ENCODE results near the gene TXNDC2.

The TXNDC2 gene

DNA sequence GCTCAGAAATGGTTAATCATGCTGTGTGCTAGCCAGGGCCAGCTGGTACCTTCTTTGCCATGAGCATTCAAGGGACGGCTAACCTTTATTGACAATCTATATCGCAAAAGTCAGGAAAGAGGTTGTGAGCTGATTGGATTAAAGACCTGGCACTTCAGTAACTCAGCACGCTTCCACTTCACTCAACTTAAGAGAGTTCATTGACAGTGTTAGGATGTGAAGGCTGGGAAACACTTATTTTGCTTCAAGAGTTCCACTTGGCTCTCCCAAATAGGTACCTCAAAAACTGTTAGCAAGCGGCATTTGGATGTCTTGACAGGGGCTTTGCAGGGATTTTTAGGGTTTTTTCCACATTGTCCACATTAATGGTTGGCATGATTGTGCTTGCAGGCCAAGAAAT is 25.1 kb upstream of the TXNDC2 start:
- DNase-seq, result no peak

GRCh38 chr18:9861157-9861556 is 24.6 kb upstream of the TXNDC2 start:
- DNase-seq, result no peak

DNA sequence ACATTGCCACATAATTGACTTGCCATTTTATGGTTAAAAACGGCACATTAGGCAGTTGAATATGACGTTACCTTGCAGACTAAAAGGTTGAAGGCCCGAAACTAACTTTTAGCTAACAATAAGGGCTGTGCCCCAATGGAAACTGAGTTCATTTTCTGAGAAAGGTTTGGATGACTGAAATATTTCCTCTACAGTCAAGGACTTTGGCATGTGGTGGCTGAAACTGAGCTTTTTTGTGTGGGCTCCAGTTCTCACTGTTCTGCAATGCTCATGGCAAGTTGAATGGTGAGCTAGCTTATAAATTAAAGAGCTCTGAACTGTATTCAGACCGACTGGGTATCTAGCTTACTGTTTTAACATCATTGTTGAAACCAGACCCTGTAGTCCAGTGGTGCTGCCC is 23.8 kb upstream of the TXNDC2 start:
- no peak for DNase-seq

DNA sequence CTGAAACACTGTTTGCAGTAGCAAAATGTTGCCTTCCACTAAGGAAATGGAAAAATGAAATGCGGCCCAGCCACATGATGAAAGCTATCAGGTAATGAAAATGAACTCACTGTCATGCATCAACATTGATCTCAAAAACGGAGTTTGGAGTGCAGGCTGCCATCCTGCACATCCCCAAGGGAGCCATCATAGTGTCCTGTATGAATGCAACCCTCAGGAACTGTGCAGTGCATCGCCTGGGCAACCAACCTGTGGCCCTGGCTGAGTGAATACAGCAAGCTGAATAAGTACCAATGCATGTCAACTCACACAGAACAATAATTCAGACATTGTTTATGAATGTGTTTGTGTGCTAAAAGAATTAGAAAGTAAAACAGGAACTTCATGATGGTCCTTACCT is 23.1 kb upstream of the TXNDC2 start:
- no peak for DNase-seq

GRCh38 chr18:9863282-9863681 is 22.5 kb upstream of the TXNDC2 start:
- DNase-seq, result no peak

GRCh38 chr18:9865764-9866490 is 19.8 kb upstream of the TXNDC2 start:
- DNase-seq, result no peak

- DNase-seq, result no peak
These were observed 19.1 kb upstream of the TXNDC2 start for GRCh38 chr18:9866627-9867026.

GRCh38 chr18:9867071-9867594 is 18.6 kb upstream of the TXNDC2 start:
- no peak for DNase-seq

DNA sequence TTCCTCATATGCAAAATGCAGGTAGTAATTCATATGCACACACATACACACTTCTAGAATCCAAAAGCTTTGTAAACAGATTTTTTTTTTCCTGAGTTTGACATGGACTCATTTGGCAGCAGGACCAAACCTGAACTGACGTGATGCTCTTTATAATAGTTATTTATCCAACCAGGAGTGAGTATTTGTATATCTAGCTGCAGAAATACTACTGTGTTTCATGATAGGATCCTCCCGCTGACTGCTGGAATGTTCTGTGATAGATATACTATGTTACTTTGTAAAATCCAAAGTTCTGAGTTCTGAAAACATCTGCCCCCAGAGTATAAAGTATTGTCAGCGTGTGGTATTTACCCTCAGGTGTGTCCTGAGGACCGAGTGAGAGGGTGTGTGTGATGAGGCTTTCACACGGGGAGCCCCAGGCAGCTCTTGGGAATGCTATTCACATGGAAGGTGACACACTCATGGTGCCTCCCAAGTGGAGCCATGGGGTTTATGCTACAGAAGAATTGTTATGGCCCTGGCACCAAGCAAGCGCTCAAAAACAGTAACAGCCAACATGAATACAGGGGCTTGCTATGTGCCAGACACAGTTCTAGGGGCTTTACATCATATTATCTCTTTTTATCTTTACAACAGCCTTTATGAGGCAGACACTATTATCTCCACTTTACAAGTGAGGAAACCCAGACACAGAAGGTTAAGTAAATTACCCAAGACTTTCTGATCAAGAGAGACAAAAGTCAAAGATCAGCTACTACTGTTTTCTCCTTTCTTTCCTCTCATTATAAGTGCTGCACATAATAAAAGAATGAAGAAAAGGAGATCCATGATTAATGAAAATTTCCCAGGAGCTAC is 16.7 kb upstream of the TXNDC2 start:
- no peak for DNase-seq

DNA sequence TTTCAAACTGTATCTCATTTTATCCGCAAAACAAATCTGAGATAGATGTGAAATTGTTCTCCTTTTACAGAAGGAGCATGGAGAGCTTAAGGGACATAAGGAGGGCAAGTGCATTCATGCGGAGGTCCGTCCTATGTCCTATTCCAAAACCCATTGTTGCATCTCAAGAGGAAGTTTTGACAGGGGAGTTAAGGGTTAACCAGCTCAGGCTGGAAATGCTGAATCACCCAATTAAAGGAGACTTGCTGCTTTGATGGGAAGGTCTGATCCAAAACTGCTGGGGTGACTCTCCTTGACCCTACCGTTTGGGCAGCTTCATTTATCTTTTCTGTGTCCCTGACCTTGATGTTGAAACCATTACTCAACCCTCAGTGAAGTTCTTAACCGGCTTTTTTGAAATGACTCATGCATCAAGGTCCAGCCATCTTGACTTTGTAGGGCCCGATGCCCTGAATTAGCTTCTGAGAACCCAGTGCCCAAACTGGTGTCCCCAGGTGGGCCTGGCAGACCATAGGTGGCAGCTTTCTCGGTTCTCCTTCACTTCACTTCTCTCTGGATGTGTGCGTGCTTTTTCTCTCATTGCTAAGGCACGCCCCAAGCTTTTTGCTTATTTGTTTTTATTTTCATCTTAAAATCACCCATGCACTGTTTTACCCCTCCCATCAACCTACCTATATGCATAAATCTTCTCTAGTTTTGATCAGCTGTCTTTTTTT is 15.9 kb upstream of the TXNDC2 start:
- DNase-seq, result peak; percentile 40

GRCh38 chr18:9870431-9871008 is 15.3 kb upstream of the TXNDC2 start:
- DNase-seq, result no peak

- DNase-seq, result no peak
These were observed 14.5 kb upstream of the TXNDC2 start for GRCh38 chr18:9871244-9871746.

DNA sequence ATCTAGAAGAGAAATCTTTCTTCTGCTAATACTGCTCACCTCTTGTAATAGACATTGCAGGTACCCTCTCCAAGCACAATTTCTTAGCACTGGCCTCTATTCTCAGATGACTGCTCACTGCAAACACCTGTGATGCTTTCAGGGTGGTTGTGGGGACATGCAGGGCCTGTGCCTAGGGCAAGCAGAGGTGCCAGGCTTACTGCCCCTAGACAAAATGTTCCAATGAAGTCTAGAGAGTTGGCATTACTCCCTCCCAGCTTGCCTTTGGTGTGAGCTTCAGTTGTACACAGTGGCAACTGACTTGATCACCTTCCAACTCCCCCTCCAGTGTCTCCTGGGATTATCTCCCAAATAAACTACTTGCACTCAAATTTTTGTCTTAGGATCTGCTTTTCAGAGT is 12.9 kb upstream of the TXNDC2 start:
- no peak for DNase-seq

- DNase-seq, result no peak
These were observed 11.0 kb upstream of the TXNDC2 start for GRCh38 chr18:9874728-9875127.

- no peak for DNase-seq
These were observed 9.4 kb upstream of the TXNDC2 start for GRCh38 chr18:9876212-9876866.

GRCh38 chr18:9876867-9877654 is 8.7 kb upstream of the TXNDC2 start:
- DNase-seq, result peak; percentile 77

DNA sequence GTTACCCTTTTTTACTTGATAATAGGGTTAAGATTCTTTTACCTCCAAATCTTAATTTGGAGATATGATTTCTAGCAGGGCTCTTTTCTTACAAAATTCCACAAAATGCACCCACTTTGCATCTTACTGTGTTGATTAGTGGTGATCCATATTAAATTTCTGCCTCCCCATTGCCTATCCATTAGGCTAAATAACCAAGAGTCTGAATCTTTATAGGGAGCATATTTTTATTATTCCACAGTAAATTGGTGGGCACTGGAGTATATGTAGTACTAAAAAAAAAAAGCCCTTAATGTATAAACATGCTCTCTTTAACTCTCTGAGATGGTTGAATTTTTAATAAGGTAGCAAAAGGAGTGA is 8.1 kb upstream of the TXNDC2 start:
- no peak for DNase-seq

- DNase-seq, result no peak
These were observed 7.7 kb upstream of the TXNDC2 start for GRCh38 chr18:9878095-9878494.

GRCh38 chr18:9878783-9879242 is 7.0 kb upstream of the TXNDC2 start:
- no peak for DNase-seq

DNA sequence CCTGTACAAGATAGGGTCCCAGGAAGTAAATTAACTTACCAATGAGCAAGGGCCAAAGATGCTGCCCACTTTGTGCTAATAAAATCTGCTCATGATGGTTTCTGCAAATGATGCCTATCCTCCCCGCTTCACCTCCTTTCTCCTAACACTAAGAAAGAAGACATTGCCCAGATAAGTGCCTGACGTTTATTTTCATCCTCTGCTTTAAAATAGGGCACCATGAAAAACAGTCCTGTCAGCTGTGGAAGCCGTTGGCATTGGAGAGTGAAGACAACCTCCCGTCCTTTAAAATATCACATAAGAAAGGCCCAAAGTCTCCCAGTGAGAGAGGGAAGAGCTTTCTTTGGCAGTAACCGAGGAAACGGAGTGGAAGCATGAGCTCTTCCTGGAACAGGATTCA is 1.7 kb upstream of the TXNDC2 start:
- no peak for DNase-seq

GRCh38 chr18:9884532-9885140 is 1.1 kb upstream of the TXNDC2 start:
- DNase-seq, result no peak
